ENCODE results near the gene NSD2. TPM values are rescaled to one million over a fixed set of nuclear protein-coding genes. Genes with fewer than 3 reads are reported as not detected.

NSD2 gene
- total and polyA plus RNA-seq, 9 of the 15 experiments (the other 6 are each of a cell fraction or from before 2014, with no cell fraction given) = 6.4 to 126 (median 58.8) TPM

GRCh38 chr4:1996866-1997611, 125.8 kb downstream of the NSD2 start:
- no peaks in the 10 kb centered on the region for H4K20me1 ChIP-seq (replicated peaks; ENCODE audit: control insufficient read depth, insufficient read depth, low read length)
- no peak overlapping the region for H3K4me2 ChIP-seq (ENCODE audit: insufficient read depth, low read length)
- H2AFZ ChIP-seq (ENCODE audit: low read depth, low read length) = no peak overlapping the region
- no peak for FAIRE-seq
- no peak overlapping the region for H3K9ac ChIP-seq (ENCODE audit: insufficient read depth in 1 of 2, low read depth in 2 of 2, low read length in 2 of 2)
- ChIA-PET CTCF (ENCODE audit: low intra/inter-chr PET ratio) (no interaction called here), POLR2A (interaction anchor here (0.6 to 2.3 kb wide), 6 partner anchors 11 to 224 kb away, joined by 3 to 7 read pairs (median 3); partner anchors contain the start of gene NELFA)
- H3K36me3 ChIP-seq (ENCODE audit: control insufficient read depth, insufficient read depth, low read length) = peaks cover 39% of the 10 kb centered on the region; the same call in 1 of the 3 replicates
- no peak for DNase-seq (ENCODE audit: extremely low read depth in 1 of 4, low spot score in 3 of 4)
- H3K9me1 ChIP-seq (ENCODE audit: control insufficient read depth, insufficient read depth, low read length) = no peaks in the 10 kb centered on the region
- peaks cover 5% of the 10 kb centered on the region for H3K9me3 ChIP-seq (replicated peaks; ENCODE audit: control insufficient read depth, insufficient read depth, low read depth, low read length)
- H3K4me3 ChIP-seq = no peak overlapping the region
- H3K27me3 ChIP-seq (ENCODE audit: control insufficient read depth in 2 of 2, insufficient read depth in 2 of 2, low read length in 2 of 2) = no peaks in the 10 kb centered on the region
- H3K79me2 ChIP-seq (ENCODE audit: control insufficient read depth, insufficient read depth, low read length) = peaks cover 92% of the 10 kb centered on the region
- intact Hi-C loops (cut with micrococcal nuclease) (no loop called here), in situ Hi-C loops (cut with MboI) (no loop called here)
- TF ChIP-seq, protein P1, sequence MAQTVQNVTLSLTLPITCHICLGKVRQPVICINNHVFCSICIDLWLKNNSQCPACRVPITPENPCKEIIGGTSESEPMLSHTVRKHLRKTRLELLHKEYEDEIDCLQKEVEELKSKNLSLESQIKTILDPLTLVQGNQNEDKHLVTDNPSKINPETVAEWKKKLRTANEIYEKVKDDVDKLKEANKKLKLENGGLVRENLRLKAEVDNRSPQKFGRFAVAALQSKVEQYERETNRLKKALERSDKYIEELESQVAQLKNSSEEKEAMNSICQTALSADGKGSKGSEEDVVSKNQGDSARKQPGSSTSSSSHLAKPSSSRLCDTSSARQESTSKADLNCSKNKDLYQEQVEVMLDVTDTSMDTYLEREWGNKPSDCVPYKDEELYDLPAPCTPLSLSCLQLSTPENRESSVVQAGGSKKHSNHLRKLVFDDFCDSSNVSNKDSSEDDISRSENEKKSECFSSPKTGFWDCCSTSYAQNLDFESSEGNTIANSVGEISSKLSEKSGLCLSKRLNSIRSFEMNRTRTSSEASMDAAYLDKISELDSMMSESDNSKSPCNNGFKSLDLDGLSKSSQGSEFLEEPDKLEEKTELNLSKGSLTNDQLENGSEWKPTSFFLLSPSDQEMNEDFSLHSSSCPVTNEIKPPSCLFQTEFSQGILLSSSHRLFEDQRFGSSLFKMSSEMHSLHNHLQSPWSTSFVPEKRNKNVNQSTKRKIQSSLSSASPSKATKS (CRISPR knock-in tag; IDR thresholded peaks at IDR 0.05) = no peak
- TF ChIP-seq ZNF324 (CRISPR knock-in tag; IDR thresholded peaks at IDR 0.05) = peak; percentile 90
- peak; percentile 35; the same call in 1 of the 2 replicates for TF ChIP-seq PKNOX1 (IDR thresholded peaks at IDR 0.05)
- peaks cover 0 to 12% of the 10 kb centered on the region in 2 experiments; a peak in 3 of 5 replicates for H3K4me1 ChIP-seq (replicated peaks in 1 of 2; ENCODE audit: control insufficient read depth in 2 of 2, insufficient read depth in 2 of 2, low read length in 2 of 2)
- H3K27ac ChIP-seq (ENCODE audit: extremely low read depth, low read depth, low read length) = no peak overlapping the region
- no TSS peak for BruUV-seq (replicated peaks)
- ATAC-seq = no peak
- 98% methylated on average over 3 of the region's 3 CpGs for WGBS (ENCODE audit: insufficient coverage, low coverage, missing lambda C conversion rate)

Data from K562 (cell line).